Esophagus muscularis mucosa (tissue), 4 donors: ENCODE results near the gene ENOX1. TPM values are rescaled to one million over a fixed set of nuclear protein-coding genes. Genes with fewer than 3 reads are reported as not detected.

ENCODE experiments used
- DNase-seq: peaks from one replicate; pipeline ENCODE4 v3.0.0-alpha.2; 2017; ENCODE audit errors: extremely low spot score
- H3K27ac ChIP-seq, 4 donors: fragments of 200-600 bp; sonication (generic); replicated peaks in 1 of 4; 1 replicate in 3 of 4; 2 replicates in 1 of 4; pipeline ENCODE4 v1.5.1; 2016 to 2019; ENCODE audit warnings: mild to moderate bottlenecking in 1 of 4
- H3K27me3 ChIP-seq, 4 donors: fragments of 200-600 bp; sonication (generic); one replicate each; pipeline versions ENCODE4 v1.5.1 to v1.6.0; 2016 to 2019
- H3K36me3 ChIP-seq, 4 donors: fragments of 200-600 bp; sonication (generic); one replicate each; pipeline ENCODE4 v1.5.1; 2016 to 2019
- H3K4me1 ChIP-seq, 4 donors: fragments of 200-600 bp; sonication (generic); one replicate each; pipeline ENCODE4 v1.5.1; 2016 to 2019
- H3K4me3 ChIP-seq, 4 donors: fragments of 200-600 bp; sonication (generic); 1 replicate in 2 of 4; 2 replicates in 2 of 4; pipeline ENCODE4 v1.5.1; 2016 to 2019; ENCODE audit warnings: mild to moderate bottlenecking in 4 of 4, moderate library complexity in 1 of 4
- H3K9me3 ChIP-seq, 4 donors: fragments of 200-600 bp; sonication (generic); 1 replicate in 3 of 4; 2 replicates in 1 of 4; pipeline ENCODE4 v1.5.1; 2016 to 2019
- CTCF ChIP-seq, 3 experiments: fragments of 200-600 bp in 2 of 3; fragments of 450-650 bp in 1 of 3; sonication (generic) in 2 of 3; IDR thresholded peaks; one replicate each; pipeline ENCODE4 v1.5.1; 2017 to 2019; ENCODE audit warnings: antibody characterized with exemption in 3 of 3, mild to moderate bottlenecking in 2 of 3, moderate library complexity in 1 of 3
- EP300 ChIP-seq: sonication (generic); formaldehyde crosslinking; IDR thresholded peaks from one replicate; pipeline ENCODE4 v1.6.1; 2017; ENCODE audit warnings: antibody characterized with exemption
- POLR2A ChIP-seq: fragments of 450-650 bp; IDR thresholded peaks from one replicate; pipeline ENCODE4 v1.6.1; 2017; ENCODE audit warnings: antibody characterized with exemption, moderate library complexity, mild to moderate bottlenecking, low read depth
- POLR2AphosphoS5 ChIP-seq, 2 donors: sonication (generic); formaldehyde crosslinking; IDR thresholded peaks; one replicate each; pipeline ENCODE4 v1.6.1; 2017; ENCODE audit warnings: antibody characterized with exemption in 2 of 2
- WGBS: methylation state at CpG from one replicate; pipeline ENCODE4 v1.1.5; 2018; 5-methylcytosine and 5-hydroxymethylcytosine counted together
- intact Hi-C: fragments of 100-400 bp; cut with DNase I; formaldehyde crosslinking; loops from one replicate; pipeline ENCODE4 v1.15.1; 2023
- total RNA-seq, 4 donors: library from RNA; depleted of rRNA; stranded (reverse); fragments of >200 nt; gene quantifications; one replicate each; pipeline versions ENCODE4 v1.1.0 to v1.2.1, GENCODE V29; 2016

ENOX1 gene
- total RNA-seq, 4 donors from 2014 or later, result 9.3 to 14.1 (median 12.4) TPM

GRCh38 chr13:43684963-43685725 is 101.6 kb downstream of the ENOX1 start:
- intact Hi-C loops, result no loop called here
- 84% methylated on average over 9 of the region's 9 CpGs for WGBS
- H3K27ac ChIP-seq, result peak overlapping the region; percentile 64 to 79 (median 76)
- H3K4me1 ChIP-seq, result peaks cover 47 to 76% (median 60%) of the 10 kb centered on the region in 4 donors
- TF ChIP-seq CTCF (IDR thresholded peaks at IDR 0.05) (no peak), POLR2A (no peak), POLR2AphosphoS5 (IDR thresholded peaks at IDR 0.05) (no peak), EP300 (no peak)
- H3K9me3 ChIP-seq, result no peaks in the 10 kb centered on the region
- no peaks in the 10 kb centered on the region for H3K27me3 ChIP-seq
- DNase-seq, result no peak
- H3K36me3 ChIP-seq, result no peaks in the 10 kb centered on the region
- no peak overlapping the region for H3K4me3 ChIP-seq

DNA sequence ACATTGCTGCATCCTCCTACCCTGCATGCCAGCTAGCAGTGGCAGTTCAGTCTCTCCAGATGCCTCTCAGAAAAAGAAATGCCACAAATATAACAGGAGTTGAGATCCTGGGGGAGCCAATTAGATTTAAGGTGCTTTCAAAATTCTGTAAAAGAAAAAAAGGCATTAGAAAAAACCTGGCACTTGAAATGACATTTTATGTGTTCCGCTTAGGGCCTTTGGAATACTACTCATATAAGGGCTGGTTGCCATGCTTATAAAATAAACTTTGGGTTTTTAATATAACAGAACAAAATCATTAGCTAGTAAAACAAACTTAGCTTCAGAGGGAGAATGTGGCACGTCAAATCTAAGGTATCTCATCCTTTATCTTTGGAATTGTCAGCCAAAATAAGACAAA is 104.1 kb downstream of the ENOX1 start:
- no peak for DNase-seq
- Histone ChIP-seq H3K27ac (peak overlapping the region; percentile 74 to 79 (median 76)), H3K4me3 (no peak overlapping the region), H3K36me3 (no peaks in the 10 kb centered on the region), H3K27me3 (no peaks in the 10 kb centered on the region), H3K4me1 (peaks cover 42 to 68% (median 56%) of the 10 kb centered on the region in 4 donors), H3K9me3 (no peaks in the 10 kb centered on the region)
- intact Hi-C loops, result no loop called here
- 35% methylated on average over 2 of the region's 2 CpGs for WGBS
- TF ChIP-seq POLR2AphosphoS5 (IDR thresholded peaks at IDR 0.05) (peak in 1 of 2 donors; percentile 22), CTCF (IDR thresholded peaks at IDR 0.05) (no peak), EP300 (no peak), POLR2A (no peak)

DNA sequence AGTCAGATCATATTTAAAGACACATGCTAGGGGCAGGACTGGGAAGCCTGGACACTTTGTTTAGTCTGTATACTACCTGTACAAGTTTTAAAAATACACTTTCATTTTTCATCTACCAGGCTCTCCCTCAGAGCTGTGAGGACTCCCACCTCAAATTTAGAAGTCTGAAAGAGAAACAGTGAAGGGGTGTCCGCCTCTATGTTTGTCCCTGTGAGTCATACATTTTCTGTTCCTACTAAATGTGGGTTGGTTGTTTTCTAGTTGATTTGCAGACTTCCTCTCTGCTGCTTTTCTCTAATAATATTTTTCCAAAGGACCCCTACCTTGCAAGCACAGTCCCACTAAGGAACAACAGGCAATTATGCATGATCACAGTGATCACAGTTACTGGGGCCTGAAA is 110.5 kb downstream of the ENOX1 start:
- WGBS, result 56% methylated on average over 1 of the region's 1 CpG
- intact Hi-C loops, result no loop called here
- H3K27ac ChIP-seq, result no peak overlapping the region
- DNase-seq, result no peak
- no peaks in the 10 kb centered on the region for H3K27me3 ChIP-seq
- peaks cover 0 to 29% (median 11%) of the 10 kb centered on the region in 4 donors for H3K4me1 ChIP-seq
- H3K4me3 ChIP-seq, result no peak overlapping the region
- H3K9me3 ChIP-seq, result no peaks in the 10 kb centered on the region
- no peaks in the 10 kb centered on the region for H3K36me3 ChIP-seq
- TF ChIP-seq POLR2A (no peak), CTCF (IDR thresholded peaks at IDR 0.05) (no peak), POLR2AphosphoS5 (IDR thresholded peaks at IDR 0.05) (no peak), EP300 (no peak)

GRCh38 chr13:43675577-43675976 is 111.2 kb downstream of the ENOX1 start:
- no peak overlapping the region for H3K27ac ChIP-seq
- no peak for DNase-seq
- TF ChIP-seq CTCF (IDR thresholded peaks at IDR 0.05) (no peak), POLR2AphosphoS5 (IDR thresholded peaks at IDR 0.05) (no peak), EP300 (no peak), POLR2A (no peak)
- no peaks in the 10 kb centered on the region for H3K36me3 ChIP-seq
- 88% methylated on average over 6 of the region's 6 CpGs for WGBS
- no peaks in the 10 kb centered on the region for H3K27me3 ChIP-seq
- H3K9me3 ChIP-seq, result no peaks in the 10 kb centered on the region
- no peak overlapping the region for H3K4me3 ChIP-seq
- intact Hi-C loops, result no loop called here
- peaks cover 0 to 27% (median 4%) of the 10 kb centered on the region in 4 donors for H3K4me1 ChIP-seq
